Ishikawa (cell line): ENCODE data around the gene UBC.

Source experiments
- EGR1 ChIP-seq: IDR thresholded peaks from 2 replicates; pipeline ENCODE4 v1.6.1; 2012
- EP300 ChIP-seq: IDR thresholded peaks from 2 replicates; pipeline ENCODE4 v1.6.1; 2012; ENCODE audit warnings: borderline replicate concordance
- NFIC ChIP-seq: IDR thresholded peaks from 2 replicates; pipeline ENCODE4 v1.6.1; 2012
- TCF12 ChIP-seq: IDR thresholded peaks from 2 replicates; pipeline ENCODE4 v1.6.1; 2012; ENCODE audit warnings: low read depth
- YY1 ChIP-seq: IDR thresholded peaks from 2 replicates; pipeline ENCODE4 v1.6.1; 2012; ENCODE audit warnings: low read depth

GRCh38 chr12:124914392-124915238 is at the start of gene UBC:
- TF ChIP-seq NFIC: no peak
- TF ChIP-seq EP300: peak; percentile 46
- TF ChIP-seq EGR1: peak; percentile 39
- TF ChIP-seq YY1: peak; percentile 86
- TF ChIP-seq TCF12: no peak; the same call in 1 of the 2 replicates
